ENCODE data around the gene OMA1. TPM values are rescaled to one million over a fixed set of nuclear protein-coding genes. Genes with fewer than 3 reads are reported as not detected.

Gene OMA1
- total and polyA plus RNA-seq, 2 of the 4 experiments (the other 2 are of a cell fraction): 5.9 to 6.4 TPM

DNA sequence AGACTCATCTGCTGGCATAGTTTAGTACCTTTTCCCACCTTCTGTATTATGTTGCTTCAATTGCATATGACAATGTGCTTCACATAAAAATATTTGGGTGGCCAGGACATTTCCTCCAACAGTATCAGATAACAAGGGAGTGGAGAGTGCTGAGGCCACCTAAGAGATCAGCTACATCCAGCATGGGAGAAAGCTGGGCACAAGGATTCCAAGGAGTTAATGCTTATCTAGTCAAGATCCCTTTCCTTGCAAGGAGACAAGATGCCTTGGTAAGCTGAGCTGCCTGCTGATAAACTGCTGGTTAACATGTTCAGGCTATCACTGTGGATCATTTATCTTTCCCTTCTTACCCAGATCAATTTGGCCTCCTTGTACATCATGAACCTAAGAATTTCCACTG lies 25.1 kb upstream of the OMA1 start:
- in situ Hi-C loops (cut with MboI; ENCODE audit: low sequenced_read_pairs): no loop called here
- Histone ChIP-seq H3K14ac (replicated peaks; ENCODE audit: low read depth, low read length) (no peak overlapping the region), H3K4ac (ENCODE audit: low read depth, low read length) (no peak overlapping the region), H2AK5ac (ENCODE audit: low read depth, low read length) (no peak overlapping the region), H3K56ac (ENCODE audit: extremely low read depth, insufficient read depth, low read length) (no peak overlapping the region), H3K36me3 (ENCODE audit: control insufficient read depth, insufficient read depth, low read length) (no peaks in the 10 kb centered on the region), H3K9me1 (ENCODE audit: insufficient read depth, low read length) (no peaks in the 10 kb centered on the region), H3K4me3 (ENCODE audit: insufficient read depth, low read depth, low read length) (no peak overlapping the region), H4K5ac (ENCODE audit: low read depth, low read length) (no peak overlapping the region), H4K91ac (ENCODE audit: insufficient read depth, low read depth, low read length) (no peak overlapping the region), H2BK5ac (ENCODE audit: low read depth, low read length, poor library complexity, severe bottlenecking) (no peak overlapping the region), H2BK20ac (ENCODE audit: low read depth, low read length) (no peak overlapping the region), H3K27me3 (ENCODE audit: control insufficient read depth, insufficient read depth, low read length) (peaks cover 66% of the 10 kb centered on the region), H3K4me2 (ENCODE audit: low read depth, low read length) (no peak overlapping the region), H2BK120ac (ENCODE audit: low read depth, low read length) (no peak overlapping the region), H3K9ac (ENCODE audit: low read depth, low read length) (no peak overlapping the region), H3K27ac (ENCODE audit: insufficient read depth, low read length) (no peak overlapping the region), H4K8ac (ENCODE audit: low read depth in 2 of 2, low read length in 2 of 2) (no peak overlapping the region), H3K79me1 (ENCODE audit: low read depth in 1 of 2, low read length in 2 of 2) (no peaks in the 10 kb centered on the region), H3K23ac (ENCODE audit: low read depth, low read length) (no peak overlapping the region), H3K18ac (ENCODE audit: low read depth, low read length) (no peak overlapping the region), H2AFZ (replicated peaks; ENCODE audit: low read length, poor library complexity) (no peak overlapping the region), H3K9me3 (ENCODE audit: control insufficient read depth, insufficient read depth, low read length) (peaks cover 13% of the 10 kb centered on the region), H4K20me1 (ENCODE audit: insufficient read depth, low read length) (no peaks in the 10 kb centered on the region), H2AK9ac (replicated peaks; ENCODE audit: low read depth, low read length, poor library complexity) (no peak overlapping the region), H2BK15ac (ENCODE audit: low read depth, low read length) (no peak overlapping the region), H3K4me1 (ENCODE audit: control insufficient read depth, insufficient read depth, low read length) (no peaks in the 10 kb centered on the region; the same call in 1 of the 2 replicates)
- dilution Hi-C loops (cut with HindIII; ENCODE audit: low sequenced_read_pairs, unreplicated experiment): no loop called here
- DNase-seq (no peak), ATAC-seq (ENCODE audit: low read depth) (no peak)
- POLR2A ChIA-PET (ENCODE audit: unreplicated experiment): no interaction called here
- CTCF ChIA-PET: interaction anchor here (0.8 to 1.2 kb wide), 2 partner anchors 12 to 1589 kb away, joined by 3 read pairs; no protein-coding TSS in a partner anchor
- intact Hi-C loops (cut with micrococcal nuclease): no loop called here
- BruUV-seq (replicated peaks): no TSS peak
- TF ChIP-seq POLR2A (IDR thresholded peaks at IDR 0.05; ENCODE audit: low read depth, low read length) (no peak), MAFK (IDR thresholded peaks at IDR 0.05; ENCODE audit: low read depth, low read length) (no peak), CEBPB (IDR thresholded peaks at IDR 0.05; ENCODE audit: low read depth, low read length) (no peak), SMC3 (IDR thresholded peaks at IDR 0.05; ENCODE audit: low read depth, low read length) (no peak), FOS (IDR thresholded peaks at IDR 0.05; ENCODE audit: low read depth, low read length) (no peak), BHLHE40 (IDR thresholded peaks at IDR 0.05; ENCODE audit: low read depth, low read length) (no peak), CHD1 (IDR thresholded peaks at IDR 0.05; ENCODE audit: low read depth, low read length) (no peak), RFX5 (IDR thresholded peaks at IDR 0.05; ENCODE audit: low read depth, low read length) (no peak), NFE2L2 (IDR thresholded peaks at IDR 0.05; ENCODE audit: low read depth, low read length) (no peak), RCOR1 (IDR thresholded peaks at IDR 0.05; ENCODE audit: insufficient replicate concordance, low read length) (no peak), MXI1 (IDR thresholded peaks at IDR 0.05; ENCODE audit: borderline replicate concordance, low read depth, low read length) (no peak), RAD21 (IDR thresholded peaks at IDR 0.05; ENCODE audit: low read length) (no peak), MAZ (IDR thresholded peaks at IDR 0.05; ENCODE audit: borderline replicate concordance, low read depth, low read length) (no peak)
- TF ChIP-seq, protein P1, sequence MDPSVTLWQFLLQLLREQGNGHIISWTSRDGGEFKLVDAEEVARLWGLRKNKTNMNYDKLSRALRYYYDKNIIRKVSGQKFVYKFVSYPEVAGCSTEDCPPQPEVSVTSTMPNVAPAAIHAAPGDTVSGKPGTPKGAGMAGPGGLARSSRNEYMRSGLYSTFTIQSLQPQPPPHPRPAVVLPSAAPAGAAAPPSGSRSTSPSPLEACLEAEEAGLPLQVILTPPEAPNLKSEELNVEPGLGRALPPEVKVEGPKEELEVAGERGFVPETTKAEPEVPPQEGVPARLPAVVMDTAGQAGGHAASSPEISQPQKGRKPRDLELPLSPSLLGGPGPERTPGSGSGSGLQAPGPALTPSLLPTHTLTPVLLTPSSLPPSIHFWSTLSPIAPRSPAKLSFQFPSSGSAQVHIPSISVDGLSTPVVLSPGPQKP (IDR thresholded peaks at IDR 0.05; ENCODE audit: borderline replicate concordance, low read depth, low read length): no peak
- TF ChIP-seq, protein P2, sequence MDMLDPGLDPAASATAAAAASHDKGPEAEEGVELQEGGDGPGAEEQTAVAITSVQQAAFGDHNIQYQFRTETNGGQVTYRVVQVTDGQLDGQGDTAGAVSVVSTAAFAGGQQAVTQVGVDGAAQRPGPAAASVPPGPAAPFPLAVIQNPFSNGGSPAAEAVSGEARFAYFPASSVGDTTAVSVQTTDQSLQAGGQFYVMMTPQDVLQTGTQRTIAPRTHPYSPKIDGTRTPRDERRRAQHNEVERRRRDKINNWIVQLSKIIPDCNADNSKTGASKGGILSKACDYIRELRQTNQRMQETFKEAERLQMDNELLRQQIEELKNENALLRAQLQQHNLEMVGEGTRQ (IDR thresholded peaks at IDR 0.05; ENCODE audit: low read depth, low read length): no peak
- TF ChIP-seq, protein P3, sequence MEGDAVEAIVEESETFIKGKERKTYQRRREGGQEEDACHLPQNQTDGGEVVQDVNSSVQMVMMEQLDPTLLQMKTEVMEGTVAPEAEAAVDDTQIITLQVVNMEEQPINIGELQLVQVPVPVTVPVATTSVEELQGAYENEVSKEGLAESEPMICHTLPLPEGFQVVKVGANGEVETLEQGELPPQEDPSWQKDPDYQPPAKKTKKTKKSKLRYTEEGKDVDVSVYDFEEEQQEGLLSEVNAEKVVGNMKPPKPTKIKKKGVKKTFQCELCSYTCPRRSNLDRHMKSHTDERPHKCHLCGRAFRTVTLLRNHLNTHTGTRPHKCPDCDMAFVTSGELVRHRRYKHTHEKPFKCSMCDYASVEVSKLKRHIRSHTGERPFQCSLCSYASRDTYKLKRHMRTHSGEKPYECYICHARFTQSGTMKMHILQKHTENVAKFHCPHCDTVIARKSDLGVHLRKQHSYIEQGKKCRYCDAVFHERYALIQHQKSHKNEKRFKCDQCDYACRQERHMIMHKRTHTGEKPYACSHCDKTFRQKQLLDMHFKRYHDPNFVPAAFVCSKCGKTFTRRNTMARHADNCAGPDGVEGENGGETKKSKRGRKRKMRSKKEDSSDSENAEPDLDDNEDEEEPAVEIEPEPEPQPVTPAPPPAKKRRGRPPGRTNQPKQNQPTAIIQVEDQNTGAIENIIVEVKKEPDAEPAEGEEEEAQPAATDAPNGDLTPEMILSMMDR (conservative IDR thresholded peaks at IDR 0.05; ENCODE audit: low read depth, low read length): no peak

All from IMR-90 (cell line).